Tibial nerve (tissue), 4 donors: ENCODE measurements around the gene MMP28. TPM values are rescaled to one million over a fixed set of nuclear protein-coding genes. Genes with fewer than 3 reads are reported as not detected.
A peak's percentile ranks its signal among the peaks of the same experiment; 100 is the strongest.

ENCODE experiments used
- DNase-seq, 2 donors: peaks; one replicate each; pipeline ENCODE4 v3.0.0-alpha.2; 2019; ENCODE audit warnings: low spot score in 2 of 2
- H3K27ac ChIP-seq, 4 donors: fragments of 200-600 bp; sonication (generic) in 3 of 4; one replicate each; pipeline ENCODE4 v1.5.1; 2017 to 2019; ENCODE audit warnings: mild to moderate bottlenecking in 1 of 4
- H3K27me3 ChIP-seq, 2 donors: fragments of 200-600 bp; sonication (generic) in 1 of 2; one replicate each; pipeline versions ENCODE4 v1.5.1 to v1.6.0; 2017 to 2019
- H3K36me3 ChIP-seq, 3 donors: fragments of 200-600 bp; sonication (generic); one replicate each; pipeline ENCODE4 v1.5.1; 2018 to 2019
- H3K4me1 ChIP-seq, 4 donors: fragments of 200-600 bp; sonication (generic) in 3 of 4; one replicate each; pipeline ENCODE4 v1.5.1; 2017 to 2019
- H3K4me3 ChIP-seq, 4 donors: fragments of 200-600 bp; sonication (generic) in 3 of 4; one replicate each; pipeline ENCODE4 v1.5.1; 2017 to 2019; ENCODE audit warnings: mild to moderate bottlenecking in 1 of 4, moderate library complexity in 1 of 4
- H3K9me3 ChIP-seq, 4 donors: fragments of 200-600 bp; sonication (generic) in 3 of 4; one replicate each; pipeline ENCODE4 v1.5.1; 2017 to 2019
- EP300 ChIP-seq, 2 donors: sonication (generic); formaldehyde crosslinking; IDR thresholded peaks; one replicate each; pipeline ENCODE4 v1.6.1; 2017; ENCODE audit warnings: antibody characterized with exemption in 2 of 2, mild to moderate bottlenecking in 1 of 2
- POLR2A ChIP-seq, 2 donors: fragments of 450-650 bp; IDR thresholded peaks; one replicate each; pipeline ENCODE4 v1.6.1; 2017; ENCODE audit warnings: antibody characterized with exemption in 2 of 2, mild to moderate bottlenecking in 2 of 2, moderate library complexity in 2 of 2
- WGBS, 2 donors: methylation state at CpG; one replicate each; pipeline ENCODE4 v1.1.5; 2018; 5-methylcytosine and 5-hydroxymethylcytosine counted together
- total RNA-seq, 4 donors: library from RNA; depleted of rRNA; stranded (reverse); fragments of >200 nt; gene quantifications; one replicate each; pipeline ENCODE4 v1.1.0, GENCODE V29; 2016
- TF ChIP-seq, protein P1 (sequence below), 5 experiments: fragments of 200-600 bp in 3 of 5; fragments of 450-650 bp in 2 of 5; sonication (generic) in 3 of 5; IDR thresholded peaks; one replicate each; pipeline ENCODE4 v1.5.1; 2016 to 2019; ENCODE audit warnings: antibody characterized with exemption in 5 of 5, mild to moderate bottlenecking in 3 of 5, moderate library complexity in 2 of 5

The MMP28 gene
- total RNA-seq, 4 donors from 2014 or later: 71.7 to 174 (median 136) TPM

DNA sequence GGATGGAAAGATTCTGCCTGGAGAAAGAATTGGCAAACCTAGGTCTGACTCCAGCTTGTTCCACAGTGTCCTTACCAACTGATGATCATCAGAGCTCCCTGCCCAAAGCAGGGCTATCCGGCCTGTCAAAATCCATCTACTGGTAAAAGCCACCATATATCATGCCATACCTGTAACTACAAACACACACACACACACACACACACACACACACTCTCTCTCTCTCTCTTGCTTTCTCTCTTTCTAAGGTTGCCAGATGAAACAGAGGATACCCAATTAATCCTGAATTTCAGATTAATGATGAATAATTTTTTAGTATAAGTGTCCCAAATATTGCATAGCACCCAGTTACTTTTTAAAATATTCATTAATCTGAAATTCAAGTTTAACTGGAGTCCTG, 1.5 kb upstream of the MMP28 start:
- DNase-seq: no peak
- Histone ChIP-seq H3K4me1 (peaks cover 3 to 80% (median 24%) of the 10 kb centered on the region in 4 donors), H3K27ac (peak overlapping the region in 2 of 4 donors; percentile 88 to 96), H3K4me3 (no peak overlapping the region), H3K36me3 (no peaks in the 10 kb centered on the region), H3K9me3 (peaks cover 0 to 3% (median 0%) of the 10 kb centered on the region in 4 donors), H3K27me3 (no peaks in the 10 kb centered on the region)
- 89 to 94% methylated on average over 1 of the region's 1 CpG for WGBS, 2 donors
- TF ChIP-seq, protein P1, sequence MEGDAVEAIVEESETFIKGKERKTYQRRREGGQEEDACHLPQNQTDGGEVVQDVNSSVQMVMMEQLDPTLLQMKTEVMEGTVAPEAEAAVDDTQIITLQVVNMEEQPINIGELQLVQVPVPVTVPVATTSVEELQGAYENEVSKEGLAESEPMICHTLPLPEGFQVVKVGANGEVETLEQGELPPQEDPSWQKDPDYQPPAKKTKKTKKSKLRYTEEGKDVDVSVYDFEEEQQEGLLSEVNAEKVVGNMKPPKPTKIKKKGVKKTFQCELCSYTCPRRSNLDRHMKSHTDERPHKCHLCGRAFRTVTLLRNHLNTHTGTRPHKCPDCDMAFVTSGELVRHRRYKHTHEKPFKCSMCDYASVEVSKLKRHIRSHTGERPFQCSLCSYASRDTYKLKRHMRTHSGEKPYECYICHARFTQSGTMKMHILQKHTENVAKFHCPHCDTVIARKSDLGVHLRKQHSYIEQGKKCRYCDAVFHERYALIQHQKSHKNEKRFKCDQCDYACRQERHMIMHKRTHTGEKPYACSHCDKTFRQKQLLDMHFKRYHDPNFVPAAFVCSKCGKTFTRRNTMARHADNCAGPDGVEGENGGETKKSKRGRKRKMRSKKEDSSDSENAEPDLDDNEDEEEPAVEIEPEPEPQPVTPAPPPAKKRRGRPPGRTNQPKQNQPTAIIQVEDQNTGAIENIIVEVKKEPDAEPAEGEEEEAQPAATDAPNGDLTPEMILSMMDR (IDR thresholded peaks at IDR 0.05): no peak

DNA sequence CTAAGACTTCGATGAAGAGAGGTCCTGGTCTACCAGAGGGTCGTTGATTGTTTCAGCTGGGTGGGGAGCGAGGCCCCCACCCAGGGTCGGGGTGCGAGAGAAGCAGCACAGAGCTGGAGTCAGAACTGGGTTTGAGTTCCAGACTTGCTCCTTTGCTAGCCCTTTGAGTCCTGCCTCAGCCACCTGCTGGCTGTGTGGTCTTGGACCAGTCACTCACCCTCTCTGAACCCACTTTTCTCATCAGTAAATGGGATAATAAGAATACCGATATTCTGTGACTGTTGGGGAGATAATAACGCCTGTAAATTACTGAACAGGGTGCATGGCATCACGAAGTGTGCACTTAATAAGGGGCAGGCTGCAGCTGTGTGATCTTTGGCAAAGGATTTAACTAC, 427 bp upstream of the MMP28 start:
- peak overlapping the region; percentile 62 to 96 (median 82) for H3K27ac ChIP-seq
- H3K4me1 ChIP-seq: peaks cover 3 to 78% (median 25%) of the 10 kb centered on the region in 4 donors

DNA sequence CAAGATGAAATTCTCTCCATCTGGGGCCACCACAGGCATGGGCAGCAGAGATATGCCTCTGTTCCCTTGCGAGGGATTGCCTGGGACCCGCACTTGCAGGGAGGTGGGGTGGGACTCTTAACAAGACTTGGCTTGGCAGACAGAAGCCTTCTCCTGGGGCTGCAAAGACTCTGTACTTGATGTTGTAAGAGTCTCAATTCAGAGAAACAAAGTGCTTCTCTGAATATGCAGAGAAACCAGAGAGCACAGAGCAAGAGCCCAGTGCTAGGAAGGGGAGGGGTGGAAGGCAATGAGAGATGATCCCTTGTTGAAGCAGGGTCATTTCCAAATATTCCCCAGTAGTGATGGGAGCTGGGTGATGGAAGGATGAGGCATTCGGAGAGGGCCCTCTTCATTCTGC, 2.2 kb downstream of the MMP28 start:
- DNase-seq: no peak
- Histone ChIP-seq H3K36me3 (no peaks in the 10 kb centered on the region), H3K4me1 (peaks cover under 1 to 86% (median 29%) of the 10 kb centered on the region in 4 donors), H3K9me3 (peaks cover 0 to 3% (median 0%) of the 10 kb centered on the region in 4 donors), H3K4me3 (peak overlapping the region in 3 of 4 donors; percentile 9 to 71 (median 70)), H3K27me3 (no peaks in the 10 kb centered on the region), H3K27ac (peak overlapping the region; percentile 41 to 96 (median 82))
- TF ChIP-seq, protein P1 (IDR thresholded peaks at IDR 0.05): no peak
- TF ChIP-seq EP300 (IDR thresholded peaks at IDR 0.05) (peak in 1 of 2 donors; percentile 25), POLR2A (IDR thresholded peaks at IDR 0.05) (no peak)
- WGBS, 2 donors: 30 to 42% methylated on average over 3 of the region's 3 CpGs

More for the DNA sequence above, 427 bp upstream of the MMP28 start:
- DNase-seq: no peak
- peak overlapping the region; percentile 67 to 71 (median 70) for H3K4me3 ChIP-seq
- peaks cover 0 to 3% (median 0%) of the 10 kb centered on the region in 4 donors for H3K9me3 ChIP-seq
- no peaks in the 10 kb centered on the region for H3K36me3 ChIP-seq
- 61 to 72% methylated on average over 3 of the region's 8 CpGs for WGBS, 2 donors
- no peaks in the 10 kb centered on the region for H3K27me3 ChIP-seq
- TF ChIP-seq, protein P1 (IDR thresholded peaks at IDR 0.05): no peak
- TF ChIP-seq EP300 (IDR thresholded peaks at IDR 0.05): no peak
- TF ChIP-seq POLR2A (IDR thresholded peaks at IDR 0.05): no peak

DNA sequence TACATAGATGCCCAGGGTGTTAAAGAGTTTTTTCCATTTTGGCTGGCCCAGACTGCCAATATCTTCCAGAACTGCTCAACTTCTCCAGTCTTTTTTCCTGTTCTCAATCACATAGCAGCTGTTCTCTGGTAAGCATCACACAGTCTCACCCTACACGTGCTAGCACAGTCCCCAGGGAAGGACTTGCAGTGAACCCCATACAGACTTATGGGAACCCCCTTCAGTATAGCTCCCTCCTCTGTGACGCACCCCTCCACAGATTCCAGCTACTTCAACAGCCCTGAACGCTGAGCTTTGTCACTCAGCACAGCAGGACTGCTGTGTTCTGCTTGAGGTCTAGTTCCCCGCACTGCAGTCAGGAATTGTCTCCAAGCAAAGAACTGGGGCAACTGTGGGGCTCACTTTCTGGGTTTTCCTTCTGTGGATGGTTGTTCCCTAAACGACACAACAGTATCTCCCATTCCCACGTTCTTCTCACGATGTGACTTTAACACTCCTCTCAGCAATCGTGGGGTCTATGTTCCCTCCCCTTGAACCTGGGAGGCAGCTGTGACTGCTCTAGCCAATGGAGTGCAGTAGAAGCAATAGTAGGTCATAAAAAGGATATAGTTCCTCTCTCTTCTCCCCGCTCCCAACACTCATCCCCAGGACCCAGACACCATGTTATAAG, 3.6 kb downstream of the MMP28 start:
- DNase-seq: no peak

DNA sequence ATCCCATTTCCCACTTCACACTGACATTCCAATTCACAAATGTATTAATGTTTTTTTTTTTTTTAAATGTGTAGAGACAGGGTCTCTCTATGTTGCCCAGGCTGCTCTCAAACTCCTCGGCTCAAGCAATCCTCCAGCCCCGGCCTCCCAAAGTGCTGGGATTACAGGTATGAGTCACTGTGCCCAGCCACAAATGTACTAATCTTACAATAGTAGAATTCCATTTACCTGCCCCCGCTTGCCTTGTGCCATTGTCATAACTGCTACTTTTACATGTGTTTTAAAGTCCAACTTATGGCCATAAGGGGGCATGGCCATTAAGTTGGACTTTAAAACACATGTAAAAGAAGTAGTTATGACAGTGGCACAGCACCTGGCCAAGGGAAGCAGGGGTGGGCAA, 4.6 kb downstream of the MMP28 start:
- 97% methylated on average over 3 of the region's 3 CpGs for WGBS, 2 donors
- Histone ChIP-seq H3K27ac (peak overlapping the region in 2 of 4 donors; percentile 88 to 96), H3K36me3 (no peaks in the 10 kb centered on the region), H3K4me3 (no peak overlapping the region), H3K27me3 (no peaks in the 10 kb centered on the region), H3K4me1 (peaks cover 3 to 97% (median 48%) of the 10 kb centered on the region in 4 donors), H3K9me3 (peaks cover 0 to 3% (median 0%) of the 10 kb centered on the region in 4 donors)
- no peak for DNase-seq
- TF ChIP-seq POLR2A (IDR thresholded peaks at IDR 0.05): no peak
- TF ChIP-seq, protein P1 (IDR thresholded peaks at IDR 0.05): no peak

More for the DNA sequence above, 3.6 kb downstream of the MMP28 start:
- H3K4me3 ChIP-seq: no peak overlapping the region
- no peak for TF ChIP-seq EP300 (IDR thresholded peaks at IDR 0.05)
- TF ChIP-seq POLR2A (IDR thresholded peaks at IDR 0.05): no peak
- TF ChIP-seq, protein P1 (IDR thresholded peaks at IDR 0.05): no peak
- no peaks in the 10 kb centered on the region for H3K27me3 ChIP-seq
- H3K36me3 ChIP-seq: no peaks in the 10 kb centered on the region
- WGBS, 2 donors: 57 to 60% methylated on average over 9 of the region's 9 CpGs
- H3K27ac ChIP-seq: peak overlapping the region in 3 of 4 donors; percentile 76 to 96 (median 88)
- peaks cover 0 to 3% (median 0%) of the 10 kb centered on the region in 4 donors for H3K9me3 ChIP-seq
- H3K4me1 ChIP-seq: peaks cover 3 to 96% (median 43%) of the 10 kb centered on the region in 4 donors
